Measurements from ENCODE around the gene FAM78A. TPM values are rescaled to one million over a fixed set of nuclear protein-coding genes. Genes with fewer than 3 reads are reported as not detected.
A peak's percentile ranks its signal among the peaks of the same experiment; 100 is the strongest.

Gene FAM78A
- polyA plus RNA-seq, 6 donors from 2014 or later: 5.2 to 18.3 (median 11.6) TPM

GRCh38 chr9:131240047-131240921, 36.0 kb downstream of the FAM78A start:
- H3K27ac Mint-ChIP-seq: peak overlapping the region in 2 of 6 donors; percentile 36 to 86
- no peaks in the 10 kb centered on the region for H3K36me3 Mint-ChIP-seq
- H3K9me3 Mint-ChIP-seq: peaks cover 0 to 4% (median 0%) of the 10 kb centered on the region in 7 donors
- no peaks in the 10 kb centered on the region for H3K27me3 Mint-ChIP-seq
- peak overlapping the region in 4 of 8 donors; percentile 11 to 54 (median 16) for H3K4me3 Mint-ChIP-seq
- peaks cover 14 to 30% (median 22%) of the 10 kb centered on the region in 3 donors for H3K4me1 Mint-ChIP-seq
- no peak for DNase-seq
- no peak for ATAC-seq (ENCODE audit: low read depth in 2 of 2)

DNA sequence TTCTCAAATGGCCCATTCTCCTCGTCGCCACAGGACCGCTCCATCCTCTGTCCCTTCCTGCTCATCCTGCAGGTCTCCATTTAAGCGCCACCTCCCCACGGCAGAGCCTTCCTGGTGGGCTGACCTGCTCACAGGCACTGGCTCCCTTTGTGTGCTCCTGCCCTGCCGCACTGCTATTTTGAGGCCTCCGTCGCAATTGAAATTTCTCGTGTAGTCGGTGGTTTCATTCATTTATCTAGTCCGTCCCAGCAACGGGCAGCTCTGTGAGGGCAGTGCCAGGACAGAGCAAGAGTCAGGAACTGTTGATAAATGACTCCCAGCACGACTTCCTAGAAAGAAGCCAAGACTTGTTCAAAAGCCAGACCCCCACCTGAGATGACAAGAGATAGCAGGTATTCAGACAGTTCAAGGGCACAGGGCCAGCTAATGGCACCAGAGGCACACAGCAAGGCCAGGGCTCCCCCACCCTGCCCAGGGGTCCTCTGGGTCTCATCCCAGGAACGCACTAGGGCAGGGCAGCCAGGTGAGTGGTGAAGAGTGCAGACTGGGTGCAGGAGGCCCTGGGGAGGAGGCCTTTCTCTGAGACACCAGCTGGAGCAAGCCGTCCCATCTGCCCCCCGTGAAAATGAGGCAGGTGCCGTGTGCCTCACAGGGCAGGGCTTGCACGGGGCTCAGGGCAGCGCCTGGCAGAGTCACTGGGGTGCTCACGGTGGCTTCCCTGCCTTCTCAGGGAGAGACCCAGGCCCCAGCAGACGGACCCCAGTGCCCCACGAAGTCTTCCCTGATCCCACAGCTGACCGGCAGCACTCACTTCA, 36.9 kb downstream of the FAM78A start:
- Mint-ChIP-seq H3K4me1 (peaks cover 14 to 30% (median 22%) of the 10 kb centered on the region in 3 donors), H3K36me3 (peaks cover 0 to 2% of the 10 kb centered on the region in 2 donors), H3K27ac (peak overlapping the region in 4 of 6 donors; percentile 38 to 95 (median 80)), H3K4me3 (peak overlapping the region; percentile 82 to 96 (median 92)), H3K9me3 (peaks cover 0 to 4% (median 0%) of the 10 kb centered on the region in 7 donors), H3K27me3 (no peaks in the 10 kb centered on the region)
- ATAC-seq (ENCODE audit: low read depth in 2 of 2): no peak
- DNase-seq: no peak

- H3K9me3 Mint-ChIP-seq: peaks cover 0 to 4% (median 0%) of the 10 kb centered on the region in 7 donors
- ATAC-seq (ENCODE audit: low read depth in 2 of 2) (peak; percentile 32 to 34), DNase-seq (no peak)
- no peaks in the 10 kb centered on the region for H3K27me3 Mint-ChIP-seq
- peaks cover 0 to 11% of the 10 kb centered on the region in 2 donors for H3K36me3 Mint-ChIP-seq
- peak overlapping the region; percentile 82 to 96 (median 92) for H3K4me3 Mint-ChIP-seq
- H3K27ac Mint-ChIP-seq: peak overlapping the region in 5 of 6 donors; percentile 90 to 96 (median 94)
- peaks cover 14 to 30% (median 22%) of the 10 kb centered on the region in 3 donors for H3K4me1 Mint-ChIP-seq
Measured at GRCh38 chr9:131238402-131239021, 37.8 kb downstream of the FAM78A start.

- H3K27ac Mint-ChIP-seq: peak overlapping the region; percentile 14 to 96 (median 94)
- H3K9me3 Mint-ChIP-seq: peaks cover 0 to 3% (median 0%) of the 10 kb centered on the region in 7 donors
- H3K4me1 Mint-ChIP-seq: peaks cover 14 to 30% (median 22%) of the 10 kb centered on the region in 3 donors
- peak; percentile 90 to 91 for ATAC-seq (ENCODE audit: low read depth in 2 of 2)
- peak; percentile 66 for DNase-seq
- peak overlapping the region; percentile 82 to 96 (median 92) for H3K4me3 Mint-ChIP-seq
- H3K36me3 Mint-ChIP-seq: peaks cover 0 to 14% of the 10 kb centered on the region in 2 donors
- H3K27me3 Mint-ChIP-seq: no peaks in the 10 kb centered on the region
Measured at GRCh38 chr9:131237931-131238401, 38.3 kb downstream of the FAM78A start.

GRCh38 chr9:131237291-131237690, 39.0 kb downstream of the FAM78A start:
- ATAC-seq (ENCODE audit: low read depth in 2 of 2): no peak
- DNase-seq: no peak
- H3K4me3 Mint-ChIP-seq: peak overlapping the region in 7 of 8 donors; percentile 27 to 96 (median 91)
- H3K9me3 Mint-ChIP-seq: no peaks in the 10 kb centered on the region
- peaks cover 14 to 30% (median 22%) of the 10 kb centered on the region in 3 donors for H3K4me1 Mint-ChIP-seq
- H3K27me3 Mint-ChIP-seq: no peaks in the 10 kb centered on the region
- H3K36me3 Mint-ChIP-seq: peaks cover 0 to 14% of the 10 kb centered on the region in 2 donors
- peak overlapping the region in 5 of 6 donors; percentile 36 to 96 (median 90) for H3K27ac Mint-ChIP-seq

DNA sequence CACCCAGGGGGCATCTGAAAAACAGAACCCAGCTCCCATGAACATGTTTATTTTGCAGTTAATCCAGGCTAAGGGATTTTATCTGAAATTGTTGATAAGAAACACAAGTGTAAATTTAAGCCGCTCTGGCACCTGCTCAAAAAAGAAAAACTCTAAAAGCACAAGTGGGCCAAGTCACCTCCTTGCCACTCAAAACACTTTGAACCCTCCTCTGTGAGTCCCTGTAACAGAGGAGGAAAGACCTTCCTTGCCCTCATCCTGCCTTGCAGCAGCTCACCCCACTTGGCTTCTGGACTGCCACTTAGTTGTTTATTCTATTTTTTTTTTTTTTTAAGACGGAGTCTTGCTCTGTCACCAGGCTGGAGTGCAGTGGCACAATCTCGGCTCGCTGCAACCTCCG, 39.5 kb downstream of the FAM78A start:
- Mint-ChIP-seq H3K4me3 (peak overlapping the region in 1 of 8 donors; percentile 53), H3K36me3 (peaks cover 0 to 14% of the 10 kb centered on the region in 2 donors), H3K9me3 (no peaks in the 10 kb centered on the region), H3K27ac (peak overlapping the region in 2 of 6 donors; percentile 27 to 88), H3K27me3 (no peaks in the 10 kb centered on the region), H3K4me1 (peaks cover 14 to 30% (median 22%) of the 10 kb centered on the region in 3 donors)
- DNase-seq (no peak), ATAC-seq (ENCODE audit: low read depth in 2 of 2) (no peak)

DNA sequence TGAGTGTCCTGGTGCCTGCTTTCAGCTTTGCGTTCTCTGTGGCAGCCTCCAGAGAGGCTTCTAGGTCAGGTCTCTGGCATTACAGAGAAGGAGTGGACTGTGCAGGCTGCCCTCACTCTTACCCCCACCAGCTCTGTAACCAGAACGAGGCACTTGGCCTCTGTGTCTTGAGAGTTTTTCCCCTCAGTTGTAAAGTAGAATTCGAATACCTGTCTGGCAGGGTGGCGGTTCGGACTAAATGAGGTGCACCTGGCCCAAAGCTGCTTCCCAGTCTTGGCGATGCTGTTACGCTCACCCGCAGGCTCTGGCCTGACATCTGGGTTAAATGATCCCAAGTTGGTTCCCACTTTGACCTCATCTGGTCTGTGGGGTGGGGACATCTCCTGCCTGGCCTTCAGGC, 40.1 kb downstream of the FAM78A start:
- peaks cover 0 to 14% of the 10 kb centered on the region in 2 donors for H3K36me3 Mint-ChIP-seq
- H3K4me1 Mint-ChIP-seq: peaks cover 14 to 30% (median 22%) of the 10 kb centered on the region in 3 donors
- no peak for ATAC-seq (ENCODE audit: low read depth in 2 of 2)
- peak overlapping the region in 1 of 6 donors; percentile 27 for H3K27ac Mint-ChIP-seq
- DNase-seq: no peak
- H3K9me3 Mint-ChIP-seq: no peaks in the 10 kb centered on the region
- H3K4me3 Mint-ChIP-seq: no peak overlapping the region
- H3K27me3 Mint-ChIP-seq: no peaks in the 10 kb centered on the region

GRCh38 chr9:131235480-131235851, 40.8 kb downstream of the FAM78A start:
- Mint-ChIP-seq H3K4me3 (peak overlapping the region in 2 of 8 donors; percentile 9 to 37), H3K9me3 (no peaks in the 10 kb centered on the region), H3K36me3 (peaks cover 2 to 16% of the 10 kb centered on the region in 2 donors), H3K27ac (peak overlapping the region in 3 of 6 donors; percentile 26 to 72 (median 58)), H3K4me1 (peaks cover 14 to 30% (median 22%) of the 10 kb centered on the region in 3 donors), H3K27me3 (no peaks in the 10 kb centered on the region)
- DNase-seq: no peak
- no peak for ATAC-seq (ENCODE audit: low read depth in 2 of 2)

GRCh38 chr9:131234799-131235479, 41.4 kb downstream of the FAM78A start:
- Mint-ChIP-seq H3K4me3 (peak overlapping the region in 1 of 8 donors; percentile 9), H3K27ac (peak overlapping the region in 2 of 6 donors; percentile 26 to 70), H3K36me3 (peaks cover 7 to 21% of the 10 kb centered on the region in 2 donors), H3K4me1 (peaks cover 14 to 26% (median 21%) of the 10 kb centered on the region in 3 donors), H3K9me3 (no peaks in the 10 kb centered on the region), H3K27me3 (no peaks in the 10 kb centered on the region)
- no peak for ATAC-seq (ENCODE audit: low read depth in 2 of 2)
- DNase-seq: no peak

DNA sequence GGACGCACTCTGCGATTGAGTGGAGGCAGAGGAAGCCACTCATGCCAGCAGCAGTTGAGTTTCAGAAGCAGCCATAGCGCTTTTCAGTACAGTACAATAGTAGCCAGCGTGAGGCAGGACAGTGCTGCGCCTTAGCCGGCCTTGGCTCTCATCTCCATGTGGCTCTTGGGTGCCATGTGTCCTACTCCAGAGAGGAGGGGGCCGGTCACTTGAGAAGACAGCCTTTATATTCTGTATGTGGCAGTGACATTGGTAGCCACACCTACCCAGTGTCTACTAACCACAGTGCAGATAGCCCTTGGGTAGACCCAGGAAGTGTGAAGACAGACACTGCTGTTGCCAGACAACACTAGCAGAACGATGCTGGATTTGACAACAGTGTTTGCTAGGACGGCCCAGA, 42.3 kb downstream of the FAM78A start:
- ATAC-seq (ENCODE audit: low read depth in 2 of 2): no peak
- H3K36me3 Mint-ChIP-seq: peaks cover 10 to 23% of the 10 kb centered on the region in 2 donors
- no peaks in the 10 kb centered on the region for H3K9me3 Mint-ChIP-seq
- peaks cover 9 to 21% (median 12%) of the 10 kb centered on the region in 3 donors for H3K4me1 Mint-ChIP-seq
- H3K27me3 Mint-ChIP-seq: no peaks in the 10 kb centered on the region
- no peak overlapping the region for H3K4me3 Mint-ChIP-seq
- H3K27ac Mint-ChIP-seq: peak overlapping the region in 2 of 6 donors; percentile 13 to 47
- no peak for DNase-seq

DNA sequence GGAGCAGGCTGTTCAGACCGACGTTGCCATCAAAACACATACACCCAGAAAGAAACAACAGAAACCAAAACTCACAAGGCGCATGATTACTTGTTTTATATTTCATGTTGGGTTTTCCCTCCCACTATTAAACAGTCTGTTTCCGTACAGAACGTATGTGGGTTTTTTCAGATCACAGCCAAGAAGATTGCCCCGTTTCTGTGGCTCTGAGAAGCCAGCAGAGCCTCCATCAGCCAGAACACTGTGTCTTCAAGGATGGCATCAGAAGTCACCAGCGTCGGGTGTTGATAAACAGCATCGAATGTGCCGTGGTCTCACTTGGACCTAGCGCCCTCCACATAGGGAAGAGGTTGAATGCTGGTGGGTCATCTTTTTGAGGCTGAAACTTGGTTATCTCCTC, 42.8 kb downstream of the FAM78A start:
- Mint-ChIP-seq H3K9me3 (no peaks in the 10 kb centered on the region), H3K4me1 (peaks cover 7 to 16% (median 8%) of the 10 kb centered on the region in 3 donors), H3K4me3 (no peak overlapping the region), H3K36me3 (peaks cover 10 to 23% of the 10 kb centered on the region in 2 donors), H3K27me3 (no peaks in the 10 kb centered on the region), H3K27ac (peak overlapping the region in 1 of 6 donors; percentile 13)
- DNase-seq (no peak), ATAC-seq (ENCODE audit: low read depth in 2 of 2) (no peak)

DNA sequence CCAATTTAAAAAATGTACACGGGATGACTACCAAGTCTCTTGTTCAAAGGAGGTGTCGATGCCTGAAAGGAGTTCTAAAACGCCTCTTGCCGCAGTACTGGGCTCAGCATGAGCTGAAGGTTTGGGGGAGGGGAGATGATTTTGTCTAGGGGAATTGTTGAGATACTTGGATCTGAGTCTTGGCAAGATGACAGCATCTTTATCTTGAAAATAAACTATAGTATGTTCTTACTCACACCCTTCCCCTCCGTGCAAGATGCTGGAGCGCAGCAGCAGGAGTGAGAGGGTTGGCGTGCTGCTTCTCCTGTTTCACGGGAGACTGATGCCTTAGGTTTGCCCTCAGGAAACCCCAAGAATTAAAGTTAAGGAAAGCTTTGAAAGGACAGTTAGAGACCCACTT, 47.3 kb downstream of the FAM78A start:
- peak overlapping the region in 3 of 6 donors; percentile 29 to 63 (median 42) for H3K27ac Mint-ChIP-seq
- no peaks in the 10 kb centered on the region for H3K27me3 Mint-ChIP-seq
- DNase-seq: no peak
- H3K4me3 Mint-ChIP-seq: no peak overlapping the region
- no peaks in the 10 kb centered on the region for H3K9me3 Mint-ChIP-seq
- H3K36me3 Mint-ChIP-seq: peaks cover 10 to 17% of the 10 kb centered on the region in 2 donors
- H3K4me1 Mint-ChIP-seq: peaks cover 17 to 28% (median 21%) of the 10 kb centered on the region in 3 donors
- ATAC-seq (ENCODE audit: low read depth in 2 of 2): no peak

All from naive B cell (primary cell).